Right renal pelvis (tissue), 4 donors: Measurements from ENCODE around the gene FUT8. TPM values are rescaled to one million over a fixed set of nuclear protein-coding genes. Genes with fewer than 3 reads are reported as not detected.
"Not testable (repeated sequence)": the region's sequence is repeated elsewhere in the genome, so short reads cannot be mapped to it uniquely, and the experiment has no call there.

Experiments used
- DNase-seq, 4 donors: peaks; one replicate each; pipeline ENCODE4 v3.0.0-alpha.2; 2013; ENCODE audit warnings: low read depth in 4 of 4, low spot score in 3 of 4, missing footprints in 1 of 4
- polyA plus RNA-seq, 4 donors: library from polyadenylated mRNA; unstranded; fragments of 120-200 nt; gene quantifications; one replicate each; pipeline ENCODE4 v1.2.1, GENCODE V29; 2013; ENCODE audit not compliant: insufficient read length in 4 of 4

Gene FUT8
- polyA plus RNA-seq, 4 donors, result 15.9 to 22.9 (median 20.9) TPM

DNA sequence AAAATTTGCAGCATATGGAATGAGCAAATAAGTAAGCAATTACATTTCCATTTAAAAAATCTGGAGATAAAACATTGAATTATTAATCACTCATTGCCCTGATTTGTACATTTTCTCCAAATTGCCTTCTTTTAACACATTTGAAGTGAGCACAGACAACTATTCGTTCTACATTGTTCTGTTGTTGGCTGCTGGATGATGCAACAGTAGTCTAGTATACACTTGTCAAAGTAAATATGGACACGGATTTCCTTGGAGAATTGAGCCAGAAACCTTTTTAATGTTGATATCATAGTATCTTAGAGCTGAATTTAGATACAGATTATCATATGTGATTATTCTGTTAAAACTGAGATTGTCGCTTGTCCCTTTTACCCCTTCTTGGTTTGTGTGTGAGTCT is 188.2 kb downstream of the FUT8 start:
- no peak for DNase-seq

DNA sequence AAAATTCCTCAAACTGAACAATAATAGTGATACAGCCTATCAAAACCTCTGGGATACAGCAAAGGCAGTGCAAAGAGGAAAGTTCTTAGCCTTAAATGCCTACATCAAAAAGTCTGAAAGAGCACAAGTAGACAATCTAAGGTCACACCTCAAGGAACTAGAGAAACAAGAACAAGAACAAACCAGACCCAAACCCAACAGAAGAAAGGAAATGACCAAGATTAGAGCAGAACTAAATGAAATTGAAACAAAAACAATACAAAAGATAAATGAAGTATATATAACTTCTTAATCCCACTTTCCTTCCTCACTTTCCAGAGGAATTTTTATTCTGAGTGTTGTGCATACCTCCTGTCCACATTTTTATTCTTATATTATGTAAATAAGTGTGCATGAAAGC is 192.0 kb downstream of the FUT8 start:
- DNase-seq, result no peak

DNA sequence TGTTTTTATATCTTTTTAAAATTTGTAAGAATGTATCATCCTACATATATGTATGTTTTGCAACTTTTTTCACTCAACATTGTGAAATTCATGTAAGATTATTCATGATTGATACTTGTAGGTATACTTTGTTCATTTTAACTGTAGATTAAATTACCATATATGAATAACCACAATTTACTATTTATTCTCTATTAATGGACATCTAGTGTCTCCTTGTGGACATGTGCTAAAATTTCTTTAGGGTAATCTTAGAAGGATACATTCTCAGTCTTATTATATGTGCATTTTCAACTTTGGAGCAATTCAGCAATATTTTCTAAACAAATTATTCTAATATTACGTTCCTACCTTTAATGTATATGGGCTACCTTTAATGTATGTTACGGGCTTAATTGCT is 192.4 kb downstream of the FUT8 start:
- no peak for DNase-seq

DNA sequence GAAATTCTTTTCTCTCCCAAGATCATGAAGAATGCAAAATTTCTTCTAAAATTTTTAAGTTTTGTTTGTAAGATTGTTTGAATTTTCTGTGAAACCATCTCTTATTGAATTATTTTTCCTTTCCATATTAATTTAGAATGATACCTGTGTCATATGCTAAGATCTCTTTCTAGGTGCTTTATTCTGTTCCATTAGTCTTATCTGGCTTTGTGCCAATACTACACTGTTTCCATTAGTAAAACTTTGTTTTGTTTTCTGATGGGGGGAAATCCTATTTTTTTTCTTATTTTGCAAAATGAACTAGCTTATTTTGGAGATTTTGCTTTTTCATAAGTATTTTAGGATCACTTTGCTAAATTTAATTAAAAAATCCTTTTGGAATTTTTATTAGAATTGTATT is 193.9 kb downstream of the FUT8 start:
- no peak for DNase-seq

DNA sequence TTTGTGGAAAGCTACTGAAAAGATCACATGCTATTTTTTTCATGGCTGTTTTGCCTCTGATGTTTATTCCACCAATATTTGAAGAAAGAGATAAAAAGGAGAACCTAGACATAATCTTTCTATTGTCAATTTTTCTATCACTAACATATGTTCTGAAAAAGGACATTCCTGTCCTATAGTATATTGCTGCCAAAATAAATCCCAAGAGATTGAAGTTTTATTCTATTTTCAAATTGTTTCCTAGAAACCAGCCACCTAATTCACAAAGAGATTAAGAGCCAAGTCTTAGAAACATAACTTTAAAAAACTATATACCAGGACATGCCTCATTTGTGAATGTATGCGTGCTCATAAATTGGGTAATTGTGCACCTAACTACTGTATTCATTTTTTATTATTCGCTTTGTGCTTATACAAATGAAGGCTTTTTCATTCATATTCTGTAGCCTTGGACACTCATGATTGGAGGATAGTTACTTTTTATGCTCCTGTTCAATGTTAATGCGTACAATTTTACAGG is 200.7 kb downstream of the FUT8 start:
- no peak for DNase-seq

DNA sequence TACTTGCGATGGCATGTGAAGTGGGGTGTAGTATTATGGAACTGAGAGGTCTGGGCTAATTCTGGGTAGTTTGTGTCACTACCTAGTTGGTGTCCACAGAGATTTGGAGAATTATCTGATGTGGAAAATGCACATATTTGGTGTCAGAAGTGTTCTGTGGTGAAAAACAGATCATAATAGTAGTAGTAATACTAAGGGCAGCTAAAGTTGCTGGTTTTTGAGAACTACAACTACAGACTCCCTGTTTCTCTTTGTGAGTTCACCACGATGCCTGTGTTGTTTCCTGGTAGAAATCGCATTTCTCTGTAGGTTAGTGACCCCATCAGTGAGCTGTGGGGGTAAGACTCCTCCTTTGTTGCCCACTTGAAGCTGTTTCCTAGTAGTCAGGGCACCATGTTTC is 206.5 kb downstream of the FUT8 start:
- DNase-seq, result no peak

DNA sequence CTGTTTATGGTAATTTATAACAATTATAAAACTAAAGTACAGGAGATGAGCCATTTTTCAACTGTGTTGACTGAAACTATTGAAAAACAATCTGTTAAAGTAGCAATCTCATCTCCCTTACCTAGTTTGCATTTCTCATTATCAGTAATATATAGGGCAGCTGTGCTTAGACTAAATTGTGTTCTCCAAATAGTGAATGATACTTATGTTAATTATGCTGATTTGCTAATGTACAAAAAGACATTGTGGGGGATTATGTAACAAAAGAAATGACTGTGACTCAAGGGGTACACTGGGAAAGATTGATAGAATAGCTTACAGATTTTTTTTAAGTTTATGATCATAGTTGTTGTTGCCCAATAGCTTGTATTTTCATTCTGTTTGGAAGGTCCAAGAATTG is 207.7 kb downstream of the FUT8 start:
- no peak for DNase-seq

DNA sequence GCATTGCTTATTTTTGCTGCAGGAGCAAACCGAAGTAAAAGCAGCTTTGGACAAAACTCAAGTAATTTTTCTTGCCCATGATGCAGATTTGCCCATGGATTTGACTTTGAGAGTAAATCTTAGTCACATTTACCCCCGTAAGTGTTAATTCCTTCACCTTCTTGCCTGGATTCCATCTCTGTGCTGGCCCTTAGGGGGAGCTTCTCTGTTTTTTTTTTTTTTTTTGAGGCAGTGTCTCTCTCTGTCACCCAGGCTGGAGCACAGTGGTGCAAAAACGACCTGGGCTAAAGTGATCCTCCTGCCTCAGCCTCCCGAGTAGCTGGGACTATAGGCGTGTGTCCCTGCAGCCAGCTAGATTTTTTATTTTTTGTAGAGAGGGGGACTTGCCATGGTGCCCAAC is 210.2 kb downstream of the FUT8 start:
- no peak for DNase-seq

DNA sequence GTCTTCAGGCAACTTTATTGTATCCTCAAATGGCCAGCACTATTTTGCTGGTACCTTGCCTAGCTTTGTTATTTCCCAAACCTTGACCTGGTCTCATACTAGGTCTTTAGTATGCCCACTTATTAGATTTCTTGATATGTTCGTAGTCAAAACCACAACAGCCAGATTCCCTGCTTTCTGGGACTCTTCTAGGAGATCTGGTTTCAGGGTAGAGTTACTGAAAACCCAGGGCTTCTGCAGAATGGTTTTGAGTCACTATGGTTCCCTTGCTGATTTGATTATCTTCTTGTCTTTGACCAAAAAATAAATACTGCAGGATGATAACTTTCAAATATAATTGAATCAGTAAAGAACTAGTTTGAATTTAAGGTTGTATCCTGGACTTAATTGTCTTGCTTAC is 211.2 kb downstream of the FUT8 start:
- no peak for DNase-seq

DNA sequence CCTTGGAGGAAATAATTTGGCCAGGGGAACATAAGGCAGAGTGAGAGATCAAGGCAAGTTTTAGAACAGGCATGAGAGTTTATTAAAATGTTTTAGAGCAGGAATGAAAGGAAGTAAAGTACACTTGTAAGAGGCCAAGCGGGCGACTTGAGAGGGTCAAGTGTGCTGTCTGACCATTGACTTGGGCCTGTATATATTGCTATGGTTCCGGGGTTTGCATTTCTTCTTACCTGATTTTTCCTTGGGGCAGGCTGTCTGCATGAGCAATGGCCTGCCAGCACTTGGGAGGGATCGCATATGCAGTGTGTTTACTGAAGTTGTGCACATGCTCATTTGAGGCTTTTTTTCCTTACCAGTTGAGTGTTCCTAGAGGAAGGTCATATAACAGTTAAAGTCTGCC is 214.8 kb downstream of the FUT8 start:
- DNase-seq, result no peak

DNA sequence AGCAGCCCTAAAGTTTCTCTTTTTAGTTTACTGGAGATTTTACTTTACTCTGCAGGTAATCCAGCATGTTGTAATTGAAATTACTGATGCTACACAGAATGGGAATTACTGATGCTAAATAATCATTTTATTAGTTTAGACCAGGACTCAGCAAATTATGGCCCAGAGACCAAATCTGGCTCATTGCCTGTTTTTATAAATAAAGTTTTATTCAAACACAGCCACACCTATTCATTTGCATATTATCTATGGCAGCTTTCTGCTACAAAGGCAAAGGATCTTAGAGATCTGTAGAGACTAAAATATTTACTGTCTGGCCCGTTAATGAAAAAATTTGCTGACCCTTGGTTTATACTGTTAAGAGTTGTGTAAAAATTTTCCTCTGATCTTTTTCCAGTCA is 216.1 kb downstream of the FUT8 start:
- no peak for DNase-seq

DNA sequence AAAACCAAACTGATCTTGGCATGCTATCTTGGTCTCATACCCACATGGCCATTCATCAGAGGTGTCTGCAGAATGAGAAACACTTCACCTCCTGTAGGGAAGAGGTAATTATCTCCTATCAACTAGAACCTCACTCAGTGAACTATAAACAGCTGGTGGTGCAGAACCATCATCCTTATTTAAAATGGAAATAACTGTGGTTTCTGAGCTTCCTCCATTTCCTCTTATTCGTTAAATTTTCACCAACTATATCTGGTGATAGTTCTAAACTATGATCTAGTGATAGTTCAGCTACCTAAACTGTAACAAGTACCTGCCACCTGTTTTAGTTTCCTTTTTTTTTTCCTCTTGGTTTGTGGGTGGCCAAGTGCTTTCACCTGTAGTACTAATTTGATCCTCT is 218.5 kb downstream of the FUT8 start:
- DNase-seq, result no peak

DNA sequence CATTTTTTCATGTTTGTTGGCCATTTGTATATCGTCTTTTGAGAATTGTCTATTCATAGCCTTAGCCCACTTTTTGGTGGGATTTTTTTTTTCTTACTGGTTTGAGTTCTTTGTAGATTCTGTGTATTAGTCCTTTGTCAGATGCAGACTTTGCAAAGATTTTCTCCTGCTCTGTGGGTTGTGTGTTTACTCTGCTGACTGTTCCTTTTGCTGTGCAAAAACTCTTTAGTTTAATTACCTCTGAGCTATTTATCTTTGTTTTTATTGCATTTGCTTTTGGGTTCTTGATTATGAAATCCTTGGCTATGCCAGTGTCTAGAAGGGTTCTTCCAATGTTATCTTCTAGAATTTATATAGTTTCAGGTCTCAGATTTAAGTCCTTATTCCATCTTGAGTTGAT is 220.0 kb downstream of the FUT8 start:
- no peak for DNase-seq

DNA sequence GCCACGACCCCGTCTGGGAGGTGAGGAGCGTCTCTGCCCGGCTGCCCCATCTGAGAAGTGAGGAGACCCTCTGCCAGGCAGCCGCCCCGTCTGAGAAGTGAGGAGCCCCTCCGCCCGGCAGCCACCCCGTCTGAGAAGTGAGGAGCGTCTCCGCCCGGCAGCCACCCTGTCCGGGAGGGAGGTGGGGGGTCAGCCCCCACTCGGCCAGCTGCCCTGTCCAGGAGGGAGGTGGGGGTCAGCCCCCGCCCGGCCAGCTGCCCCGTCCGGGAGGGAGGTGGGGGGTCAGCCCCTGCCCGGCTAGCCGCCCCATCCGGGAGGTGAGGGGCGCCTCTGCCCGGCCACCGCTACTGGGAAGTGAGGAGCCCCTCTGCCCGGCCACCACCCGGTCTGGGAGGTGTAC is 221.1 kb downstream of the FUT8 start:
- not testable (repeated sequence) for DNase-seq

DNA sequence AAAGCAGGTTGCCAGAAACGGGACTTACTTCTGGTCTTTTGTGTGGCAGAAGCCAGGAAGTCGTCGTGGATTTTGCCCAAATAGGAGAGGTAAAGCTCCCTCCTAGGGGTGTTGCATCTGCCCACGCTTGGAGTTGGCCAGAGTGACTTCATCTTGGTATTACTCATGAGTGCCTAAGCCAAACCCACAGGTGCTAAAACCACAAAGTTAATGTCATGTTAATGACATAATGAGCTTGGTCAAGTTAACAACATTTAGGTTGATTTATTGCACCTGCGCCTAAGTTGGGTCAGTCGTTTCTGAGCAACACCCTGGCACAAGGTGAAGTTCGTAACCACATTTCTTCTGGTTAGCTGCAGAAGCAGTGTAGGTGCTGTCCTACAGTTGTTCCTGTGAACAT is 225.2 kb downstream of the FUT8 start:
- no peak for DNase-seq

DNA sequence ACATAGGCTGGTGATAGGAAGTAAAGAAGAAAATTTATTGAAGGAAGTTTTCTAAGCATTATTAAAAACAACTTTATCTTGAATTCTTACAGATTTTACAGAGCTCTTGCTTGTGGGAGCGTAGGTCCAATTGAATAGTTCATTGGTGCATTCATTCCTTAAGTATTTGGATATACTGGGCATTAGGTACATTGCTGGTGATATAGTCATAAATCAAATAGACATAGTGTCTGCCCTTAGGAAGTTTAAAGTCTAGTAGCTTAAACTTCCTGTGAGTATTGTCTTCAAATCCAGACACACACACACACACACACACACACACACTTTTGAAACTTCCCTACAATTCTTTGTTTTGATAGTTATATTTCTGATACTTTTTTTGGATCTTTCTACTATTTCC is 226.7 kb downstream of the FUT8 start:
- no peak for DNase-seq

DNA sequence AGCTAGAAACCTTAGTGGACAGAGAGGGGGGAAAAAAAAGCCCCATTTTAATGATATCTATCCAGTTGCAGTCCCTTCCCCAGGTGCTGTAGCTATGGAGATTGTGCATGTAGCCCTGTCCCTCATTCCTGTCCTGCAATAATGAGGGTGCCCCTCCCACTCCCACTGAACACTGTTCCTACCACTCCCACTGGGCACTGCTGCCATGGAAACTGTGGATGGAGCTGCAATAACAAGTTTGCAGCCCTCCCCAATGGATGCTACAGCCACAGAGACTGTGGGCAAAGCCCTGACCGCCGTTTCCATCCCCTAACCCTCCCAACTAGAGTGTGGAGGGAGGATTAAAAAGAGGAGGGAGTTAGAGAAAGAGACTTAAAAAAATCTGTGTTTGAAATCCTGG is 238.3 kb downstream of the FUT8 start:
- no peak for DNase-seq

DNA sequence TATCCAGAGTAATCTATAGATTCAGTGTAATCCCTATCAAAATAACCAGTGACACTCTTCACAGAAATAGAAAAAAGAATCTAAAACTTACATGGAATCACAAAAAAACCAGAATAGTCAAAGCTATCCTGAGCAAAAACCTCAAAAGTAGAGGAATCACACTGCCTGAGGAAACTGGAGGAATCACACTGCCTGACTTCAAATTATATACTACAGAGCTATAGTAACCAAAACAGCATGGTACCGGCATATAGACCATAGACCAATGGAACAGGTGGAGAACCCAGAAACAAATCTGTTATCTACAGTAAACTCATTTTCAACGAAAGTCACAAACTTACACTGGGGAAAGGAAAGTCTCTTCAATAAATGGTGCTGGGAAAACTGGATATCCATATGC is 244.0 kb downstream of the FUT8 start:
- no peak for DNase-seq

DNA sequence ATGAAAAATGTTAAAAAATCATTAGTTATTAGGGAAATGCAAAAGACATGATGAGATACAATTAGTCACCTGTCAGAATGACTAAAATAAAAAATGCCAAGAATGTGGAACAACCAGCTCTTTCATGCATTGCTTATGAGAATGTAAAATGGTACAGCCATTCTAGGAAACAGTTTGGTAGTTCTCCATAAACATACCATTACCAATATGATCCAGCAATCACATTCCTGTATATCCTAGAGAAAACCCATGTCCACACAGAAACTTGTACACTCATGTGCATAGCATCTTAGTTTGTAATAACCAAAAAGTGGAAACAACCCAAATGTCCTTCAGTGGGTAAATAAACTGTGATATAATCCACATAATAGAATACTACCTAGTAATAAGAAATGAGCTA is 245.7 kb downstream of the FUT8 start:
- DNase-seq, result no peak

DNA sequence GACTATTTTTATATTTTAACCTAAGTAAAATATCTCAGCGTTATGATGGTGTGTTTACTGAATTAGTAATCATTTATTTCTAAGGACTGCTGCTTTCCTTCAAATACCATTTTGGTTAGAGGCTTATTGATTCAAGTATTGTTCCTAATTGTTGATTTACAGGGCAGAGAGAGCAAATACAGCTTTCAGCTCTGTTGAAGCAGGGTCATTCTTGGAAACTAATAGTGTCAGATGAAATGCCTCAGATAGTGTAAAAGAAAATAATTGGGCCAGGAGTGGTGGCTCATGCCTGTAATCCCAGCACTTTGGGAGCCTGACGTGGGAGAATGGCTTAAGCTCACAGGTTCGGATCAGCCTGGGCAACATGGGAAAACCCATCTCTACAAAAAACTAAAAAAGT is 249.3 kb downstream of the FUT8 start:
- DNase-seq, result no peak

DNA sequence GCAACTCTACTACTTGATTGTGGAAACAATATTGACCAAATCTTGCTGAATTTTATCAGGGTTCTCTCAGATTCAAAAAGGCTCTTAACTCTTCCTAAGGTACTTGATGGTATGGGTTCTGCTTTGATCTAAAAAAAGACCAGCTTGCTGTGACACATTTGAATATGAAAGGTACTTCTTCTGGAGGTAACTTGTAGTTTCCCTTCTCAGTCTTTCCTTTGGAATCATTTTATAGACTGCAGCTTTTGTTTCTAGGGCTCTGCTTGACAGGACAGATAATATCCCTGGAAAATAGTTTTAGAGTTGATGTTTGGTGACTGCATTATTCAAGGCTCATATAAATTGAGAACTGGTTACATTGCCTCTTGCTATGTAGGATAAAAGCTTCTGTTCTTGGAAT is 251.9 kb downstream of the FUT8 start:
- DNase-seq, result no peak

DNA sequence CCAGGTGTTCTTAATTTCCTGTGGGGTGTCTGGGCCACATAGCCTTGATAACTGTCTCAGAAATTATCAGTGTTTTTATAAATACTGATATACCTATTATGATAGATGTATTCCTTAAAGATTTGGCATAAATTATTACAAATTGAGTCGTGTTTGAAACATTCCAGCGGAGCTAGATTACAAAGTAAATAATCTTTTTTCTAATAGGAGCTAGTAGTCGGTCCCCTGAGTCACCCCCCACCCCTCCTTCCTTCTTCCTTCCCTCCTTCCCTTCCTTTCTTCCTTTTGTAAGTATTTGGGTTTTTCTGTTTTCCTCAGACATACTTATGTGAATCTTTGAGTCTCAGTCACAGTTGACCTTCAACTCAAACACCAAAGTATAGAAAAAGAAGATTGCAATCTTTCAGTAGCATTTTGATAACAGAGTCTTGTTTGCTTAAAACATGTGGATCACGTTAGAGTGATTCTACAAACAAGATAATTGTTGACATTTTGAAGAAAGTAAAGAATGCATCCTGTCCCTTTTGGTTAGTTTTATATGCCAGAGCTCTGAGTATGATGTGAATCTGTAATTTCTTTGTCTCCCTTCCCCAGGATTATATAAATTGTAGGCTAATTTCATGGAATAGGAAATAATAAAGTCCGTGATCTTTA is 264.0 kb downstream of the FUT8 start:
- DNase-seq, result no peak

DNA sequence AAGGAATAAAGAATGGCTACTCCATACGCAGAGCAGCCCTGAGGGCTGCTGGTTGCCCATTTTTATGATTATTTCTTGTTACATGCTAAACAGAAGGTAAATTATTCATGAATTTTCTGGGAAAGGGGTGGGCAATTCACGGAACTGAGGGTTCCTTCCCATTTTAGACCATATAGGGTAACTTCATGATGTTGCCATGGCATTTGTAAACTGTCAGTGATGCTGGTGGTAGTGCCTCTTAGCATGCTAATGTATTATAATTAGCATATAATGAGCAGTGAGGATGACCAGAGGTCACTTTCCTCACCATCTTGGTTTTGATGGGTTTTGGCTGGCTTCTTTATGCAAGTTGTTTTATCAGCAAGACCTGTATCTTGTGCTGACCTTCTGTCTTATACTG is 273.0 kb downstream of the FUT8 start:
- DNase-seq, result no peak
